GM20431 (cell line): ENCODE results near the gene KLHDC7A.

Experiments
- in situ Hi-C: fragments of 300-500 bp; cut with MseI, MboI; formaldehyde crosslinking; loops from one replicate; pipeline ENCODE4 v1.15.0; 2020; ENCODE audit warnings: low sequenced_read_pairs; ENCODE audit not compliant: unreplicated experiment

Gene KLHDC7A

GRCh38 chr1:18470671-18471355 lies 9.9 kb upstream of the KLHDC7A start:
- in situ Hi-C loops, result no loop called here

- in situ Hi-C loops, result no loop called here
Observed at GRCh38 chr1:18473195-18473815, 7.4 kb upstream of the KLHDC7A start.

- in situ Hi-C loops, result no loop called here
Observed at GRCh38 chr1:18474559-18475175, 6.1 kb upstream of the KLHDC7A start.

- in situ Hi-C loops, result no loop called here
Observed at GRCh38 chr1:18475234-18475905, 5.4 kb upstream of the KLHDC7A start.

- in situ Hi-C loops, result no loop called here
Observed at GRCh38 chr1:18479454-18479853, 1.3 kb upstream of the KLHDC7A start.

GRCh38 chr1:18481190-18481920 lies 625 bp downstream of the KLHDC7A start:
- in situ Hi-C loops, result no loop called here

GRCh38 chr1:18481921-18482701 lies 1.4 kb downstream of the KLHDC7A start:
- in situ Hi-C loops, result no loop called here

GRCh38 chr1:18482721-18483425 lies 2.1 kb downstream of the KLHDC7A start:
- in situ Hi-C loops, result no loop called here

- in situ Hi-C loops, result no loop called here
Observed at GRCh38 chr1:18484276-18484675, 3.5 kb downstream of the KLHDC7A start.

GRCh38 chr1:18484721-18485120 lies 4.0 kb downstream of the KLHDC7A start:
- in situ Hi-C loops, result no loop called here

GRCh38 chr1:18485227-18485626 lies 4.5 kb downstream of the KLHDC7A start:
- in situ Hi-C loops, result no loop called here

GRCh38 chr1:18486195-18486594 lies 5.5 kb downstream of the KLHDC7A start:
- in situ Hi-C loops, result no loop called here

GRCh38 chr1:18489417-18490143 lies 8.8 kb downstream of the KLHDC7A start:
- in situ Hi-C loops, result no loop called here

GRCh38 chr1:18491168-18491567 lies 10.4 kb downstream of the KLHDC7A start:
- in situ Hi-C loops, result no loop called here

- in situ Hi-C loops, result no loop called here
Observed at GRCh38 chr1:18494304-18494703, 13.6 kb downstream of the KLHDC7A start.

- in situ Hi-C loops, result no loop called here
Observed at GRCh38 chr1:18495635-18496034, 14.9 kb downstream of the KLHDC7A start.

- in situ Hi-C loops, result no loop called here
Observed at GRCh38 chr1:18496056-18496455, 15.3 kb downstream of the KLHDC7A start.

- in situ Hi-C loops, result no loop called here
Observed at GRCh38 chr1:18496497-18497235, 15.9 kb downstream of the KLHDC7A start.
